ENCODE data around the gene ZNF609.

DNA sequence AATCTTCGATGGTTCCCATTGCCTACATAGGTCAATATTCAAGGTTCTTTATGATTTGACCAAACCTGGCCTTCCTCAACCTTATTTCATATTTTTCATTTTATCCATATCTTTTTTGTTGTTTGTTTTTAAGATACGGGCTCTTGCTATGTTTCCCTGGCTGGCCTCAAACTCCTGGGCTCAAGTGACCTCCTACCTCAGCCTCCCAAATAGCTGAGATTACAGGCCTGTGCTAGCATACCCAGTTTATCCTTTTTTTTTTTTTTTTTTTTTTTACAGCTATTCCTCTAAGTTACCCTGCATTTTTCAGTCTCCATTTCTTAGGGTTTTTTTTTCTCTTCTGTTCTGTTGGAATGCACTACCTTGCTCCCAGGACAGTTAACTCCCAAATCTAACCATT, 14.5 kb downstream of the ZNF609 start:
- TF ChIP-seq POLR2A (IDR thresholded peaks at IDR 0.05; ENCODE audit: low read depth, low read length) (no peak), POLR2AphosphoS5 (IDR thresholded peaks at IDR 0.05; ENCODE audit: low read depth, low read length) (no peak), TAF1 (IDR thresholded peaks at IDR 0.05; ENCODE audit: borderline replicate concordance, low read depth, low read length) (no peak)

All from GM12892 (cell line).